HEK293T (cell line): ENCODE data around the gene OR2L2.

Source experiments
- ELF4 ChIP-seq: fragments of 450-650 bp; IDR thresholded peaks from 2 replicates; pipeline ENCODE4 v1.6.1; 2017; ENCODE audit warnings: antibody characterized with exemption
- FOXM1 ChIP-seq: fragments of 450-650 bp; IDR thresholded peaks from 2 replicates; pipeline ENCODE4 v1.6.1; 2017; ENCODE audit warnings: mild to moderate bottlenecking, borderline replicate concordance
- HDGF ChIP-seq: fragments of 450-650 bp; IDR thresholded peaks from 2 replicates; pipeline ENCODE4 v1.6.1; 2017; ENCODE audit warnings: antibody characterized with exemption, borderline replicate concordance
- L3MBTL2 ChIP-seq: fragments of 450-650 bp; conservative IDR thresholded peaks from 2 replicates; pipeline ENCODE4 v1.6.1; 2016; ENCODE audit warnings: mild to moderate bottlenecking
- NFRKB ChIP-seq: fragments of 450-650 bp; IDR thresholded peaks from 2 replicates; pipeline ENCODE4 v1.6.1; 2016; ENCODE audit warnings: mild to moderate bottlenecking, moderate library complexity
- SP1 ChIP-seq: fragments of 450-650 bp; IDR thresholded peaks from 2 replicates; pipeline ENCODE4 v1.6.1; 2017
- SUZ12 ChIP-seq: fragments of 450-650 bp; IDR thresholded peaks from 2 replicates; pipeline ENCODE4 v1.6.1; 2016; ENCODE audit warnings: mild to moderate bottlenecking
- TARDBP ChIP-seq: fragments of 450-650 bp; IDR thresholded peaks from 2 replicates; pipeline ENCODE4 v1.6.1; 2016
- ZNF384 ChIP-seq: fragments of 450-650 bp; IDR thresholded peaks from 2 replicates; pipeline ENCODE4 v1.6.1; 2016

DNA sequence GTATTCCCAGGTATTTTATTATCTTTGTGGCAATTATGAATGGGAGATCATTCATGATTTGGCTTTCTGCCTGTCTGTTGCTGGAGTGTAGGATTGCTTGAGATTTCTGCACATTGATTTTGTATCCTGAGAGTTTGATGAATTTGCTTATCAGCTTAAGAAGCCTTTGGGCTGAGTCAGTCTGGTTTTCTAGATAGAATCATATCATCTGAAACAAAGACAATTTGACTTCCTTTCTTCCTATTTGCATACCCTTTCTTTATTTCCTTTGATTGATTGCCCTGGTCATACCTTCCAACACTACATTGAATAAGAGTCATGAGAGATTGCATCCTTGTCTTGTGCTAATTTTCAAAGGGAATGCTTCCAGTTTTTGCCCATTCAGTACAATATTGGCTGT is 24.8 kb downstream of the OR2L2 start:
- TF ChIP-seq FOXM1 (no peak), ELF4 (no peak), SUZ12 (no peak), NFRKB (no peak), SP1 (no peak), L3MBTL2 (no peak), TARDBP (no peak), ZNF384 (no peak), HDGF (no peak)
